Stimulated activated CD8-positive, alpha-beta memory T cell treated with anti-CD3 and anti-CD28 coated beads, Interleukin-4, amount 100 ng/mL, for 24 hours (primary cell): ENCODE data around the gene SAXO1.
"Not testable (repeated sequence)": the region's sequence is repeated elsewhere in the genome, so short reads cannot be mapped to it uniquely, and the experiment has no call there.

Experiments
- DNase-seq: peaks from one replicate; pipeline ENCODE4 v3.0.0-alpha.2; 2020; ENCODE audit warnings: low read depth

The SAXO1 gene

DNA sequence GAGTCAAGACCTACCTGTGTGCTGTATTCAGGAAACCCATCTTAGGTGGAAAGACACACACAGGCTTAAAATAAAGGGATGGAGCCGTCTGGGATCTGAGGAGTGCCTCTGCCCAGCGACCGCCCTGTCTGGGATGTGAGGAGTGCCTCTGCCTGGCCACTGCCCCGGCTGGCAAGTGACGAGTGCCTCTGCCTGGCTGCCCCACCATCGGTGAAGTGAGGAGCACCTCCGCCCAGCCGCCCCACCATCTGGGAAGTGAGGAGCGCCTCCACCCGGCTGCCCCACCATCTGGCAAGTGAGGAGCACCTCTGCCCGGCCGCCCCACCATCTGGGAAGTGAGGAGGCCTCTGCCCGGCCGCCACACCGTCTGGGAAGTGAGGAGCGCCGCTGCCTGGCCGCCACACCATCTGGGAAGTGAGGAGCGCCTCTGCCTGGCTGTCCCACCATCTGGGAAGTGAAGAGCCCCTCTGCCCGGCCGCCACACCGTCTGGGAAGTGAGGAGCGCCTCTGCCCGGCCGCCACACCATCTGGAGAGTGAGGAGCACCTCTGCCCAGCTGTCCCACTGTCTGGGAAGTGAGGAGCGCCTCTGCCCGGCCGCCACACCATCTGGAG is 33.7 kb downstream of the SAXO1 start:
- DNase-seq: no peak

DNA sequence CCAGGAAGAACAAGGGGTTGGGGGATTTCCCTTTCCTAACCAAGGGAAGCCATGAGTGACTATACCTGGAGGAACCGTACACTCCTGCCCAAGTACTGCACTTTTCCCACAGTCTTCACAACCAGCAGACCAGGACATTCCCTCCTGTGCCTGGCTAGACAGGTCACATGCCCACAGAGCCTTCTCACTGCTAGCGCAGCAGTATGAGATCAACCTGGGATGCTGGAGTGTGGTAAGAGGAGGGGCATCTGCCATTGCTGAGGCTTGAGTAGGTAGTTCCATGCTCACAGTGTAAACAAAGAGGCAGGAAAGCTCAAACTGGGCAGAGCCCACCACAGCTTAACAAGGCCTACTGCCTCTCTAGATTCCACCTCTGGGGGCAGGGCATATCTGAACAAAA is 35.9 kb downstream of the SAXO1 start:
- DNase-seq: no peak

DNA sequence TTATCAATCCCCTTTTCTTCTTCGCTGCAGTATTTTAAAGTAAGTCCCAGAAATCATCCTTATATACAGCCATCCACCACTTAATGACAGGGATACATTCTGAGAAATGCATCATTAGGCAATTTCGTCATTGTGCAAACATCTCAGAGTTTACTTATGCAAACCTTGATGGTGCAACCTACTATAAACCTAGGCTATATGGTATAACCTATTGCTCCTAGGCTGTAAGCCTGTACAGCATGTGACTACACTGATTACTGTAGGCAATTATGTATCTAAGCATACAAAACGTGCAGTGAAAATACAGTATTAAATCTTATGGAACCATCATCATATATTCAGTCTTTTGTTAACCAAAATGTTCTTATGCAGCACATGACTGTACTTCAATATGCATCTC is 36.8 kb downstream of the SAXO1 start:
- DNase-seq: no peak

DNA sequence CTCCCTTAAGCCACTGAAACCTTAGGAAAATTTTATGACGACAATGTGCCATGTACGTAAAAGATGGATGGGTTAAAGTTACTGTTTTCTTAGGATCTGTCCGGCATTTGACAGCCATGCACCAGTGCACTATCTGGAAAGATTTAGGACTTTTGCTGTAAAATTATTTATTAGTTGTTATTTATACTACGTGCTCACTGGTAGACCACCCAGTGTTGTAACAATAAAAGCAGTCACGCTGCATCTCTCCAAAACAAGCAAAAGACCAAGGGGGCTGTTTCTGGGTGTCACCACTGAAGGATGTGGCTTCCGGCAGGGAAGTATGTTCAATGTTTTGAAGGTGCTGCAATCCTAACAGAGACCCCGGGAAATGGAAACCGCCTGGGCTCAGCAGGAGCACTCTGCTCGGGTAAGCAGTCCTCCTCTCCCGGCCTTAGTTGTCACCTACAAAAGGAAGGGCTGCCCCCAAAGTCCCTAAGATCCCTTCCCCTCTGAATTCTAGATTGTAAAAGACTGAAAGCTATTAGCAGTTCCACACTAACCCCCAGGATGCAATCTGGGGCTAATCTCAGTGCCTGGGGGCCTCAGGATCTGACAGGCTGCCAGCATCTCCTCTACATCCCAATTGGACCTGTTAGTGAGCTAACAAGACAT is 38.6 kb downstream of the SAXO1 start:
- DNase-seq: no peak

DNA sequence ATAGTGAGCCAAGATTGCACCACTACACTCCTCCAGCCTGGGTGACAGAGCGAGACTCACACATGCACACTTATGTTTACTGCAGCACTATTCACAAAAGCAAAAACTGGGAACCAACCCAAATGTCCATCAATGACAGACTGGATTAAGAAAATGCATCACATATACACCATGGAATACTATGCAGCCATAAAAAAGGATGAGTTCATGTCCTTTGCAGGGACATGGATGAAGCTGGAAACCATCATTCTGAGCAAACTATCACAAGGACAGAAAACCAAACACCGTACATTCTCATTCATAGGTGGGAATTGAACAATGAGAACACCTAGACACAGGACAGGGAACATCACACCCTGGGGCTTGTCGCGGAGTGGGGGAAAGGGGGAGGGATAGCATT is 41.8 kb downstream of the SAXO1 start:
- not testable (repeated sequence) for DNase-seq

DNA sequence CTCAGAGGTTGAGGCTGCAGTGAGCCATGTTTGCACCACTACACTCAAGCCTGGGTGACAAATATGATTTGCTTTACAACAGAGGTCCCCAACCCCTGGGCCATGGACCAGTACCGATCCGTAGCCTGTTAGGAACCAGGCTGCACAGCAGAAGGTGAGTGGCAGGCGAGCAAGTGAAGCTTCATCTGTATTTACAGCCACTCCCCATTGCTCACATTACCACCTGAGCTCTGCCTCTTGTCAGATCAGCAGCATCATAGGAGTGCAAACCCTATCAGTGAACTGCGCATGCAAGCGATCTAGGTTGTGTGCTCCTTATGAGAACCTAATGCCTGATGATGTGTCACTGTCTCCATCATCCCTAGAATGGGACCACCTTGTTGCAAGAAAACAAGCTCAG is 42.5 kb downstream of the SAXO1 start:
- no peak for DNase-seq

DNA sequence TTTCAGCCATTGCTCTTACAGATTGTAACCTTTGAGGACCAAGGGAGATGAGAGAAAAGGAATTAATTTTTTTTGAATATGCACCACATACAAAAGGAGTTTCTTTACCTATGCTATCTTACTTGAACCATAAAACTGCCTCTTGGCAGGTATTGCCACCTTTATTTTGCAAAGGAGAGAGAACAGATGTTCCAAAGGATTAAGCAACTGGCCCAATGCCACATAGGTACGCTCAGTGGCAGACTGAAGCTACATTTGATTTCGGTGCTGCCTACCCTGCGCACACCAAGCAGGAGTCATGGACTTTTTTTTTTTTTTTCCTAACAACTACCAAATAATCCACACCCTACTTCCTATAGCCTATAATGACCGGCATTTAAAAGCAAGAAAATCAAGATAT is 43.1 kb downstream of the SAXO1 start:
- DNase-seq: no peak

DNA sequence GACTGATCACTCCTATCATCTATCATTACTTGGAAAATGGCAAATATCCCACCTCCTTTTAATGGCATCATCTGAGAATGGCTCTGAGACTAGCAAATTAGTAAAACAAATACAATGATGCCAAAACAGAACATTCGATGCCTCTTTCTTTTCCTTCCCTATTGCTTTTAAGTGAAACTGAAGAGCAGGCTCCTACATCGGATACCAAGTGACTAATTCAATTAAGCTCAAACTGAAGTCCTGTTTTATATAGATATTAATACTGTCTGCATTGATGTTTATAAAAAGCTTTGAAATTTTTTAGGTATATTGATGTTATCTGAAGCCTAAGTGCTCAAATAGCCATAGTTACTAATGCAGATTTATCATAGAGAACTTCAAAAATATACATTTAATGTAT is 43.9 kb downstream of the SAXO1 start:
- no peak for DNase-seq

DNA sequence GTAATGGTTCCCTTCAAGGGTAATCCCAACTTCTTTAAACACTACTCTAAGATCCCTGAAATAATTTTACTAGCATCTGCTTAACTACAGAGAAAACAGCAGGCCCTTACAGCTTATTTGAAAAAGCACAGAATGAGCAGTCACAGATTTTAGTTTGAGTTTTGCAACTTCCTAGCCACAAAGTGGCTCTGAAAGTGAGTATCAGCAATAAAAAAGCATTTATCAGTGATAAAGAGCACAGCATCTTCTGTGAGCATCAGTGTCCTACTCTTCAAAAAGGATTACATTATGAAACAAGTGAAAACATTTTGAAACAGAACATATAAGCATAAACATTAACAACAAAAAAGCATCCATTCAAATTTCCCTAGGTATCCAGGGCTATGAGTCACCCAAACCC is 45.0 kb downstream of the SAXO1 start:
- no peak for DNase-seq

DNA sequence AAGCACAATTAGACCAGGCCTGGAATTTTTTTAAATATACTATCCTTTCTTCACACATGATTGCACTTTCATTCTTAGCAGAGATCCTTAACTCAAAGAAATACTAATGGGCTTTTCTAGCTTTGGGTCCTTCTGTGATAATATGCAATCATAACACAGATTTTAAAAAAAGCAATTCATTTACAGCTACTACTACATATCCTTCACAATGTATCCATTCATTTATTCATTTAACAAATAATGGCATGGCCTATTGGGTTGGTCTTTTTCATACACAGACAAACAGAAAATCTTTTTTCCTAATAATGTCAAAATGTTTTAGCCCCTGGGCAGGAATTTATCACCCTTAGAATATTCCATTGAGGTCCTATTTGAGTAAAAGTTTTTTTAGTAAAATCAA is 47.0 kb downstream of the SAXO1 start:
- DNase-seq: no peak

DNA sequence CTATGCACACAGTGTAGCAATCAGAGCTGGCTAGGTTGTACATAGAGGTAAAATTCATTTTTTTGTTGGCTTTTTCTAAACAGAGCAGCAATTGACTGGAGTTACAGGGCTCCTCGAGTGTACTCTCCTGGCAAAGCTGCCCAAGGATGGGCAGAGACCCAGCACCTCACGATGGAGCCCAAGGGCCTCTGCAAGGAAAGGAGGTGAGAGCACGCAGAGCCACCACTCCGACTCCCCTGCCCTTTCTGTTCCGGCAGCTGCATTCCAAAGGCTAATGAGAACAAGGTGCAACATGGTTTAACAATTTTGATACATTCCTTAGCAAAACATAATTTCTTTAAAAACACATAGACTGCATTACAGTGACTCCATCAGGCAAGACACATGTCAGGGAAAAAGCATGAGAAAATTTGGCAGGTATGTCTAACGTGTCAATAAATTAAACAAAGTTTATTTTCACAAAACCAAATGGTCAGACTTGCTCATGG is 47.5 kb downstream of the SAXO1 start:
- DNase-seq: no peak

DNA sequence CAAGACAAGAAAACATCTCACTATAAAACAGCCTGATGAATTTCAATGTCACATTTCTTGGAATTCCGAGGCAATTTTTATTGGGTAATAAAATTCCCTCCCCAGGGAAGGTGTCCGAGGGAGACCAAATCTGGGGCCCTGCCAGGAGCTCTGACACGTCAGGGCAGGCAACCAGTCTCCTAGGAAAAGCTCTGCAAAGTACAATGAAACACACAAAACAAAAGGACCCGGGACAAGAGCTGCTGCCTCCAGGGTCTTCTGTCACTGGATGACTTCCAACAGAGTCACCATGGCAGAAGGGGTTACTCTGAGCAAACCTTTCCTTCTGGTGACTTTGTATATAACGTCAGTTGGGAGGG is 50.8 kb downstream of the SAXO1 start:
- no peak for DNase-seq

DNA sequence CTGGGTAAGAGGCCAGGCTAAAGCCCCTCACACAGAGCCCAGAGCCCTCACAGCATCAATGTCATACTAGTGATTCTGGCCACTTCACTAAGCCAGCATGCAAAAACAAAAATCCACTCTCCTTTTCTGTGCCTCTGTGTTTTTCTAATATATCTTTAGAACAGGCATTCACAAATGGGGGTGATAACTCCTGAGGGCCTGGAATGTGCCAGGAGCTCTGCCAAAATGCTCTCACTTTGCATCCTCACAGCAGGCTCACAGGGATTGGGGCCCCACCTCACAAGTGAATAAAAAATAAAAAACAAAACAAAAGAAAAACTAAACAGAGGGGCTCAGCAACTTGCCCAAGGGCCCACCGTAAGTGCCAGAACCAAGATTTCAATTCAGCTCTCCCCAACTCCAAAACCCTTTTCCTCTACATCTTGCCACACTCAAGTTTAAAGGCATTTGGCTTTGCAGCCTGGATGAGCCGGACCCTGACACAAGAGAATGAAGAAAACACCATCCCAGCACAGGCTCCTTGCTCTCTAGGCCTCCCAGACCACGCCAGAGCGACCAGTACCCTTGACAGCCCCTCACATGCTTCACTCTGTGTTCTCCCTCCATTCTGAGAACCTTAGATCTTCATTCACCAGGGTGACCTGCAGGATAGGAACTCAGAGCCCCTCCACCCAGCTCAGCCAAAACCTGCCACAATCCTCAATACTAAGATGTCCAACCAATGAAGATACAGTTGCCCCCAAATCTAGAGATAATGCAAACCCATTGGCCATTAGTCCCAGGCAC is 51.3 kb downstream of the SAXO1 start:
- DNase-seq: no peak

DNA sequence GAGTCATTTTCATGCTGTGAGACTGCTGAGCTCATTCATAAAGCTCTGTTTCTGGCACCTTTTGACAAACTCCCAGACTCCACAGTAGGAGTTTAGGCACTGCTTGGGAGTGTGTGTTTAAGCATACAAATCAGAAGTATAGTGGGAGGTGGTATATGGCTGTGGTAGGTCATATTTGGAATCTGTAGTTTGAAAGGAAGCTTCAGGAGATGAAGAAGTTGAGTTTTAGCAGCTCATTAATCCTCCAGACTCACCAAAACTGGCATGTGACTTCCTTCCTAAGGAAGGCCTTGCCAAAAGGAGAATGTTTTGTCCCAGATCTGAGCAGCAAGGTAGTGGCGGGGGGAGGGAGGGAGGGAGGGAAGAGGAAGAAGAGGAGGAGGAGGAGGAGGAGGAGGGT is 52.8 kb downstream of the SAXO1 start:
- DNase-seq: no peak

DNA sequence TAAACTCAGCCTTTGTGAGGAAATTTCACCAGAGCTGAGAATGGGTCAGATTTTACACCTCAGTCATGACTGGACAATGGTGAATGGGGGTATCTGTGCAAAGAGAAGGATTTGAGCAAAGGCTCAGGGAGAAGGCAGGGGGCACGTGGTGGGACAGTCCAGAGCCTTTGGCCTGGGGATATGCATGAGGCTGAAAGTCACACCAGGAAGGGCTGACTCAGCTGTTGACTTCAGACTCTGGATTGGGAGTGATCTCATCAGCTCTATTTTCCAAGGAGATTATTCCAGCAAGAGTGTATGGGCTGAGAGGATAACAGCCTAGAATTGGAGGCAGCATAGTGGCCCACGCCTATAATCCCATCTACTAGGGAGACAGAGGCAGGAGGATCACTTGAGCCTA is 53.6 kb downstream of the SAXO1 start:
- no peak for DNase-seq

DNA sequence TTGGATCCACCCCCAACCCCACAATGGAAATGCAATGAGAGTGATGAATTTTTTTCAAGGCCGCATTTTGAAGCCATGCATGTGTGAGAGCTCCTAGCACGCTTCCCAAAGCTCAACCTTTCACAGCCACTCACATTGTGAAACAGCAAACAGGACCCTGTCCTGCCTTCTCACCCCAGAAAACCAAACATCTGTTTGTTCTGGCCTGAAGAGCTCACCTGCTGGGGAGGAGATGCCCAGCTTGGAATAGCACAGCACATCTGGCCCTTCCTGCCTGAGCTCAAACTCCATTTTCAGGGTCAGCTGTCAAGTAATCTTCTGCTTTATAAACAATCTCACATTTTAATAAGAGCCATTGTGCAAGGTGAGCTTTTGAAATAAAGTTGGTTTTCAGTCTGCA is 54.8 kb downstream of the SAXO1 start:
- DNase-seq: no peak

DNA sequence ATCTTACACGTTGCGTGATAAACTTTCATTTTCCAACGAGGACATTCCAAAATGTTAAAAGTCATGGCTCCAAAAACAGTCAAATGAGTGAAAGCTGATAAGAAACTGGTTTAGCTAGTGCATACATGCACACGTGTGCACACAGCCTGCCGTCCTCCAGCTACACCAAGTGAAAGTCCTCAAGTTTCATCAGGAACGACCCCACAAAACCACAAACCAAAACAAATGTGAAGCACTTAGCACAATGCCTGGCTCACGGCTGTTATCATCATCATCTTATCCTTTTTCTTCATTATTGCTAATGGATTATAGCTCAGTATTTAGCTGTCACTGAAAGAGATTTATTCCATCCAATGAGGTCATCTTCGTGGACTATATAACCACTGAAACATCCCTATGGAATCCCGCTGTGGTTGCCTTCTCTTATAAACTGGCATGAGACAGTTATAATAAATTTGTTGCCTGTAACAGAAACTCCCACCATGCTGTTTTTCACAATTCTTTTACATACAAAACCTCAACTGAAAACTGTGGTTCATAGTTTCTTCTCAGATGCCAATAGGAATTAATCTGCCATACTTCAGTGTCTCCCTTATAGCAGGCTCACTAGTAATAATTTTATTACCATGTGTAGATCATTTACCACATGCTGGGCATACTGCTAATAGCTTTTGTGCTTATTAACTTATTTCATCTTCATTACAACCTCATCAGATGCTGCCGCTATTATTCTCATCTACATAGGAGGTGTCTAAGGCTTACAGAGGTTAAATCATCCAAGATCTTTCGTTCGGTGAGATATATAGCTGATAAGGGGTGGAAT is 56.1 kb downstream of the SAXO1 start:
- DNase-seq: no peak

DNA sequence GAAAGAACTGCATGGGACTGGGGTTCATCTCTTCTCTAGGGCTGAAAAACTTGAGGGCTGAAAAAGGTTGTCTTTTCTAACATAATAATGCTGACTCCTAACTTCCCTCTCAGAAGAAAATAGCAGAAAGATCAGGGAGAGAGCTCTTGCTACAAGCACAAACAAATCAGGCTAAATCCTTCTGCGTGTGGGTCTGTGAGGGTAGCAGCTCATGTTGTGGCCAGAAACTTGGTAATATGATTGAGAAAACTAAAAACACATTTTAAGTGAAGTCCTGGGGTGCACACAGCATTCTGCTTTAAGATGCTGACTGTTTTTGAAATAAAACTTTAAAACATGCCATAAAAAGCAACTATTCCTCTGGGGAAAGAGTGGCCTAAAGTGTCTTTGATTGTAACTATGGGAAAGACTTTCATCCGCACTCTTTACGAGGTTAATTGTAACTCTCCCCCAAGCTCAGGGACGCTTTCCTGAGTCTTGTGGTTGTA is 56.7 kb downstream of the SAXO1 start:
- DNase-seq: no peak

DNA sequence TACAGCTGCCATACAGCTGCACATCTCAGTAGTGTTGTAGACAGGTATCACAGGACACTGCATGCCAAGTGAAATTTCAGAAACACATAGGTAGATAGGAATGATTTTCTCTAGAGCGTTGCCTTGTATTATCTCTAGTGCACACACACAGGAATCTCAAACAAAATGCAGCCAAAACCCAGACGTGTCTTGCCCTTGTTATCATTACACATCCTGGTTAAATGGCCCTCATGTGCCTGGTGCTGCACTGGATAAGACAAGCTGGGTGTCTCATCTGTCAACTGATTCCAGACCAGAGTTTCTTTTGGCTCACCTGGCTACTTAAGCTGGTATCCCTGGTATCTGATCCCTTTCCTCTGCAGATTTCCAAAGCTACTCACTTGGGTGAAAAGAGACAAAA is 59.7 kb downstream of the SAXO1 start:
- DNase-seq: no peak

DNA sequence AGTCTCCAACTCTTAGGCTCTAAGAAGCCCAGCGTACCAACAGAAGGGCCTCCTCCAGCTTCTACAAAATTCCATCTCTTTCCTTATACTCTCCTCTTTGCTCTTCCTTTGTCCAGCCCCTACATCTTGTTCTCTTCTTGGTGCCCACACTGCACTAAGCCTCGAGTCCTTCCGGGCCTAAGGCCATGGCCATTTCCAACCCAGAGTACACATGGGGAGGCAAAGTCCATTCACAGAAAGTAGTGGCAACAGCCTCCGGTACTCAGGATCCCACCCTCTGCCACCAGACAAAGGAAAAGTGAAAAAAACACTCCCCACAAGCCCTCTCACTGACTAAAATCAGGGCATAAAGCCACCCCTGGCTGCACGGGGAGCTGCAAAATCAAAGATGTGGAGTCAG is 60.3 kb downstream of the SAXO1 start:
- DNase-seq: no peak

DNA sequence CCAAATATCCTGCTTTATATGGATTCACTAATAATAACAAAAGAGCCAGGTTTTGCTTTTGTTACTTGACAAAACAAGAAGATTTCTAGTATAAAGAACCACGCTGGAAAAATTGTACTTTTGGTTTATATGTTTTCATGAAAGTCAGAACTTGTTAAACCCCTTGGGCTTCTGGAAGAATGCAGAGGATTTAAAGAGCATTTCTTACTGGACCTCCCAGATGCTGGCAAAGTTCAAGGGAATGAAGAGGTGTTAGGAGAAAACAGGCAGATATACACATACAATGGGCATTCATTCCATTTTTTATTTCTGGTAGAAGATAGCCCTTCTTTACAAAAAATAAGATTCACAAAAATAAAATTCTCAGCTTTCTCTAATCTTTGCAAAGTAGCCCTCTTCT is 61.1 kb downstream of the SAXO1 start:
- DNase-seq: no peak

DNA sequence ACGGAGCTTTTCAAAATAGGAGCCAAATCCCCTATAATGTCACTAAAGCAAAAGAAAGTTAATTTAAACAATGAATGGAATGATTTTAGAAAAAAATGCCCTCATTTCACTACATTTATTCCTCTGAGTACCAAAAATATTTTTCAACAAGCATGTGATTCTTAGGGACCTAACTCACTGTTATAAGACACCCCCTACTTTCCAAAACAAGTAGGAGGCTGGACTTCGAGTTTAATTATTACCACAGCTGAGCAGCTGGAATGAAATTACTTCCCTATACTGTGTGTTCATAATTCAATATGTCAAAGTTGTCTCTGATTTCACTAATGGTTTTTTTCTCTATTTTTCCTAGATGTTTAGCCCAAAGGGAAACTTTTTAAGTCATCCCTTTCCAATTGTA is 61.6 kb downstream of the SAXO1 start:
- no peak for DNase-seq
